ENCODE measurements around the gene LGR6. TPM values are rescaled to one million over a fixed set of nuclear protein-coding genes. Genes with fewer than 3 reads are reported as not detected.
A peak's percentile ranks its signal among the peaks of the same experiment; 100 is the strongest.

The LGR6 gene
- total and polyA plus RNA-seq, 2 donors = 0.37 to 3.8 TPM

- Histone ChIP-seq H3K4me1 (ENCODE audit: insufficient read depth) (no peaks in the 10 kb centered on the region), H3K4me3 (ENCODE audit: low read depth, low read length) (no peak overlapping the region), H3K27ac (ENCODE audit: low read depth) (no peak overlapping the region), H3K36me3 (ENCODE audit: insufficient read depth) (no peaks in the 10 kb centered on the region)
- DNase-seq (ENCODE audit: extremely low spot score) = no peak
- 69% methylated on average over 5 of the region's 5 CpGs for WGBS
Measured at GRCh38 chr1:202205523-202206190, 12.1 kb downstream of the LGR6 start.

- no peak overlapping the region for H3K4me3 ChIP-seq (ENCODE audit: low read depth, low read length)
- DNase-seq (ENCODE audit: extremely low spot score) = no peak
- H3K27ac ChIP-seq (ENCODE audit: low read depth) = no peak overlapping the region
- WGBS = 38% methylated on average over 1 of the region's 1 CpG
- no peaks in the 10 kb centered on the region for H3K36me3 ChIP-seq (ENCODE audit: insufficient read depth)
- H3K4me1 ChIP-seq (ENCODE audit: insufficient read depth) = no peaks in the 10 kb centered on the region
Measured at GRCh38 chr1:202207292-202207691, 13.7 kb downstream of the LGR6 start.

DNA sequence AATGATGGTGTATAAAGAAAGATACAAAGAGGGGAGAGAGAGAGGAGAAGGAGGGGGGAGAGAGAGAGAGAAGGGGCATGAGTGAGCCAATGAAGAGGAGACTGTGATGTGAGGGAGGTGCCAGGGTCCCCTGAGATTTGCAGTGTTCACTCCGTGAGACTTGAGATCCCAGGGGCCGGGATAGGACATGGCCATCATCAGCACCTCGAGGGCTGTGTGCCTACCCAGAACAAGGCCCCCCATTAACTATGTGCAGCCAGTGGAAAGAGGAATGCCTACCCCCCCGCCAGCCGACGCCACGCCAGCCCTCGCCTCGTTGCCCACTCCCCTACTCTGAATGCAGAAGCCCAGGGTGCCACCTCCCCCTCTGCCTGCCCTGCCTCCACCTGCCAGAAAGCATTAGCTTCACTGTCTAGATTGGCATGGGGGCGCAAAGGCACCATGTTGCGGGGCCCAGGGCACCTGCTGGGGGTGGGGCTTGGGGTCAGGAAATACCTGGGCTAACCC is 14.8 kb downstream of the LGR6 start:
- WGBS = 83% methylated on average over 11 of the region's 11 CpGs
- H3K36me3 ChIP-seq (ENCODE audit: insufficient read depth) = no peaks in the 10 kb centered on the region
- no peak overlapping the region for H3K27ac ChIP-seq (ENCODE audit: low read depth)
- H3K4me3 ChIP-seq (ENCODE audit: low read depth, low read length) = no peak overlapping the region
- H3K4me1 ChIP-seq (ENCODE audit: insufficient read depth) = no peaks in the 10 kb centered on the region
- DNase-seq (ENCODE audit: extremely low spot score) = no peak

DNA sequence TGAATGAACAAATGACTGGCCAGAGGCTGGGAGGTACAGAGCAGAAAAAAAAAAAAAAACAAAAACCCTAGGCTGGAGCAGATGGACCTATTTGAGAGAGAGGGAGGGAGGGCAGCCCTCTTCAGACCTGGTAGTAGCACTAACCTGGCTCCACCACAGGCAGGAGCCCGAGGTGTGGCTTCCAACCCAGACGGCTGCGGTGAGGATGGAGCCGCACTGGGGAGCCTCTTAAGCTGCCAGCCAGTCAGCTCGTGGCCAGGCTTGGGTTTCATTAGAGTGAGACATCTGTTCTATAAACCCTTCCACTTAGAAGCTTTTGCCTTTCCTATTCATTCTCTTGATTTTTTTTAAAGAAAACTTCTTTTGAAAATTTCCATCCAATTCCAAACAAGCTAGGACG is 16.8 kb downstream of the LGR6 start:
- no peak for DNase-seq (ENCODE audit: extremely low spot score)
- Histone ChIP-seq H3K4me1 (ENCODE audit: insufficient read depth) (no peaks in the 10 kb centered on the region), H3K4me3 (ENCODE audit: low read depth, low read length) (no peak overlapping the region), H3K27ac (ENCODE audit: low read depth) (no peak overlapping the region), H3K36me3 (ENCODE audit: insufficient read depth) (no peaks in the 10 kb centered on the region)
- WGBS = 38% methylated on average over 6 of the region's 6 CpGs

GRCh38 chr1:202210969-202211368 is 17.4 kb downstream of the LGR6 start:
- no peak for DNase-seq (ENCODE audit: extremely low spot score)
- no peak overlapping the region for H3K4me3 ChIP-seq (ENCODE audit: low read depth, low read length)
- no peaks in the 10 kb centered on the region for H3K4me1 ChIP-seq (ENCODE audit: insufficient read depth)
- 95% methylated on average over 1 of the region's 1 CpG for WGBS
- H3K36me3 ChIP-seq (ENCODE audit: insufficient read depth) = no peaks in the 10 kb centered on the region
- no peak overlapping the region for H3K27ac ChIP-seq (ENCODE audit: low read depth)

DNA sequence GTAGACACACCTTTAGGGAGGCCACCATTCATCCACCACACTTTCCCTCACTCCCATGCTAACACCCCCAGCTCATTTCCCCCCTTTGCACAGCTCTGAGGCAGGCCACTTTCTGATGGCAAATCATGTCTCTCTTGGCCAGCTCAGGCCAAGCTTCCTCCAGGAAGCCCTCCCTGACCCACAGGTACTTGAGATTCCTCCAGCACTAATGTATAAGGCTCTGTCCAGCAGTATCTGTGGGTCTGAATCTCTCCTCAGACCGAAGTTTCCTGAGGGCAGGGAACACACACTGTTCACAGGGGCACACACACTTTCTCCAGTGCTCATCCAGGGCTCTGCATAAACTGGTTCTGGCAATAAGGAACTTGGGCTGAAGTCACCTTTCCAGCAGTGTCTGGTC is 19.2 kb downstream of the LGR6 start:
- DNase-seq (ENCODE audit: extremely low spot score) = no peak
- WGBS = 75% methylated on average over 1 of the region's 1 CpG
- Histone ChIP-seq H3K4me1 (ENCODE audit: insufficient read depth) (no peaks in the 10 kb centered on the region), H3K4me3 (ENCODE audit: low read depth, low read length) (no peak overlapping the region), H3K27ac (ENCODE audit: low read depth) (no peak overlapping the region), H3K36me3 (ENCODE audit: insufficient read depth) (no peaks in the 10 kb centered on the region)

- Histone ChIP-seq H3K4me1 (ENCODE audit: insufficient read depth) (no peaks in the 10 kb centered on the region), H3K27ac (ENCODE audit: low read depth) (no peak overlapping the region), H3K4me3 (ENCODE audit: low read depth, low read length) (peak overlapping the region; percentile 21), H3K36me3 (ENCODE audit: insufficient read depth) (no peaks in the 10 kb centered on the region)
- WGBS = 41% methylated on average over 8 of the region's 8 CpGs
- DNase-seq (ENCODE audit: extremely low spot score) = no peak
Measured at GRCh38 chr1:202213361-202214088, 19.9 kb downstream of the LGR6 start.

GRCh38 chr1:202214089-202214843 is 20.7 kb downstream of the LGR6 start:
- no peaks in the 10 kb centered on the region for H3K36me3 ChIP-seq (ENCODE audit: insufficient read depth)
- peak overlapping the region; percentile 21 for H3K4me3 ChIP-seq (ENCODE audit: low read depth, low read length)
- no peaks in the 10 kb centered on the region for H3K4me1 ChIP-seq (ENCODE audit: insufficient read depth)
- WGBS = 7% methylated on average over 56 of the region's 56 CpGs
- H3K27ac ChIP-seq (ENCODE audit: low read depth) = no peak overlapping the region
- no peak for DNase-seq (ENCODE audit: extremely low spot score)

GRCh38 chr1:202215472-202216130 is 22.0 kb downstream of the LGR6 start:
- no peaks in the 10 kb centered on the region for H3K4me1 ChIP-seq (ENCODE audit: insufficient read depth)
- no peak overlapping the region for H3K4me3 ChIP-seq (ENCODE audit: low read depth, low read length)
- no peak for DNase-seq (ENCODE audit: extremely low spot score)
- H3K36me3 ChIP-seq (ENCODE audit: insufficient read depth) = no peaks in the 10 kb centered on the region
- no peak overlapping the region for H3K27ac ChIP-seq (ENCODE audit: low read depth)
- WGBS = 72% methylated on average over 10 of the region's 10 CpGs

DNA sequence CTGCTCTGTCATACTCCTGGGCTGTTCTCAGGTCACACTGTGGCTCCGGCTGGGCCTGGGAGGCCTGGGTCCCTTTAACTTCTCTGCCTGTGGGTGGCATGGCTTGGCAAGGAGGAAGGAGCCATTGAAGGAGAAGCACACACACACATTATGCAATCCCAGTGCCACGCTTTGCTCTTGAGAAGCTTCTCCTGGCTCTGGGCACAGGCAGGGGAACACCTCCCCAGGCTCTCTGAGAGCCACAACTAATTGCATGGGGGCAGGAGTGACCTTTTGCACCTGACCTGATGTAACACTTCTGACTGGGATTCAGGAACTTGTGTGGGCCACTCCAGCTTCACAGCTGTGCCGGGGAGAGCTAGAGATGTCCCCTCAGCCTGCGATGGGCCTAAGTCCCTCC is 23.1 kb downstream of the LGR6 start:
- DNase-seq (ENCODE audit: extremely low spot score) = no peak
- no peaks in the 10 kb centered on the region for H3K36me3 ChIP-seq (ENCODE audit: insufficient read depth)
- WGBS = 78% methylated on average over 4 of the region's 4 CpGs
- no peak overlapping the region for H3K27ac ChIP-seq (ENCODE audit: low read depth)
- H3K4me1 ChIP-seq (ENCODE audit: insufficient read depth) = no peaks in the 10 kb centered on the region
- H3K4me3 ChIP-seq (ENCODE audit: low read depth, low read length) = no peak overlapping the region

DNA sequence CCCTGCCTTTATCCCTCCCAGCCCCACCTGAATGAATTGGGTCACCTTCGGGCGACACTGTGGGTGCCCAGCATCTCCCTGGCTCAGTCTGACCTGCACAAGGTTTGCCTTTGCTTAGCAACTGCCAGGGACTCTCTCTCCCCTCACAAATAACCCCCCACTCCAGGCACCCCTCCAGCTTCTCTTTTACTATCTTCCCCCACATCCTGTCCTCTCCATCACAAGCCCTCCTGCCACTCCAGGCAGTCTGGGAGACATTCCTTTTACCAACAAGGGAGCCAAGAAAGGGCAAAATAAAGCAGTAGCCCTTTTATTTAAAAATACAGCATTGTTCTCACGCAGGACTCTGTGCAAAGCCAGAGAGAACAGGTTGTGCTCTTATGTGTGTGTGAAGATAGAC is 23.9 kb downstream of the LGR6 start:
- no peaks in the 10 kb centered on the region for H3K36me3 ChIP-seq (ENCODE audit: insufficient read depth)
- H3K4me3 ChIP-seq (ENCODE audit: low read depth, low read length) = no peak overlapping the region
- no peaks in the 10 kb centered on the region for H3K4me1 ChIP-seq (ENCODE audit: insufficient read depth)
- no peak overlapping the region for H3K27ac ChIP-seq (ENCODE audit: low read depth)
- no peak for DNase-seq (ENCODE audit: extremely low spot score)
- WGBS = 81% methylated on average over 3 of the region's 3 CpGs

GRCh38 chr1:202217951-202218350 is 24.4 kb downstream of the LGR6 start:
- no peak overlapping the region for H3K27ac ChIP-seq (ENCODE audit: low read depth)

GRCh38 chr1:202220733-202221132 is 27.1 kb downstream of the LGR6 start:
- no peaks in the 10 kb centered on the region for H3K36me3 ChIP-seq (ENCODE audit: insufficient read depth)
- H3K27ac ChIP-seq (ENCODE audit: low read depth) = no peak overlapping the region
- DNase-seq (ENCODE audit: extremely low spot score) = no peak
- no peak overlapping the region for H3K4me3 ChIP-seq (ENCODE audit: low read depth, low read length)
- WGBS = 86% methylated on average over 2 of the region's 2 CpGs
- no peaks in the 10 kb centered on the region for H3K4me1 ChIP-seq (ENCODE audit: insufficient read depth)

More at GRCh38 chr1:202217951-202218350, 24.4 kb downstream of the LGR6 start:
- DNase-seq (ENCODE audit: extremely low spot score) = no peak
- Histone ChIP-seq H3K4me1 (ENCODE audit: insufficient read depth) (no peaks in the 10 kb centered on the region), H3K36me3 (ENCODE audit: insufficient read depth) (no peaks in the 10 kb centered on the region), H3K4me3 (ENCODE audit: low read depth, low read length) (no peak overlapping the region)
- WGBS = 93% methylated on average over 1 of the region's 1 CpG
